ENCODE data around the gene MX1. TPM values are rescaled to one million over a fixed set of nuclear protein-coding genes. Genes with fewer than 3 reads are reported as not detected.

MX1 gene
- total and polyA plus RNA-seq, 7 donors = 2.2 to 14.9 (median 3.8) TPM

DNA sequence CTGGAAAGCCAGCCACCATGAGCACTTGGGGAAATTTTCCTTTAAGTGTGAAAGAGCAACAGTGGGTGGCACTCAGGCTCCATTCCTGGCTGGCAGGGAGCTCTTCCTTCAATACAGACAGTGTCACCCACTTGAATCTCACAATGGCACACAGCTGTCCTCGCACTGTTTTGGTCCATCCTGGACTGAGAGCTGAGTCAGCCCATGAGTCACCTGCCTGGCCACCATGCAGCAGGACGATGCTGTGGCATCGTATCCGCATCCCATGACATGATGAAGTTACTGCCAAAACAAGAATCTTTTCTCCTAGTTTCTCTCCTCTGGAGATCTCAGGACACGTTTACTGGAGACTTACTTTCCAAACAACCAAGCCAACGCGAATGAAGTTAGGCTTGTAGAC, 75.9 kb downstream of the MX1 start:
- Histone ChIP-seq H3K27me3 (ENCODE audit: insufficient read depth in 3 of 3, low read length in 2 of 3) (peaks cover 0 to 24% (median 1%) of the 10 kb centered on the region in 3 donors), H3K27ac (no peak overlapping the region), H3K9me3 (no peaks in the 10 kb centered on the region), H3K4me3 (no peak overlapping the region), H3K36me3 (ENCODE audit: insufficient read depth in 1 of 2, low read depth in 1 of 2) (no peaks in the 10 kb centered on the region), H3K4me1 (no peaks in the 10 kb centered on the region)
- DNase-seq (no peak), ATAC-seq (no peak)
- WGBS, 3 donors = 55 to 66% (median 57%) methylated on average over 7 of the region's 7 CpGs
- TF ChIP-seq, protein P1, sequence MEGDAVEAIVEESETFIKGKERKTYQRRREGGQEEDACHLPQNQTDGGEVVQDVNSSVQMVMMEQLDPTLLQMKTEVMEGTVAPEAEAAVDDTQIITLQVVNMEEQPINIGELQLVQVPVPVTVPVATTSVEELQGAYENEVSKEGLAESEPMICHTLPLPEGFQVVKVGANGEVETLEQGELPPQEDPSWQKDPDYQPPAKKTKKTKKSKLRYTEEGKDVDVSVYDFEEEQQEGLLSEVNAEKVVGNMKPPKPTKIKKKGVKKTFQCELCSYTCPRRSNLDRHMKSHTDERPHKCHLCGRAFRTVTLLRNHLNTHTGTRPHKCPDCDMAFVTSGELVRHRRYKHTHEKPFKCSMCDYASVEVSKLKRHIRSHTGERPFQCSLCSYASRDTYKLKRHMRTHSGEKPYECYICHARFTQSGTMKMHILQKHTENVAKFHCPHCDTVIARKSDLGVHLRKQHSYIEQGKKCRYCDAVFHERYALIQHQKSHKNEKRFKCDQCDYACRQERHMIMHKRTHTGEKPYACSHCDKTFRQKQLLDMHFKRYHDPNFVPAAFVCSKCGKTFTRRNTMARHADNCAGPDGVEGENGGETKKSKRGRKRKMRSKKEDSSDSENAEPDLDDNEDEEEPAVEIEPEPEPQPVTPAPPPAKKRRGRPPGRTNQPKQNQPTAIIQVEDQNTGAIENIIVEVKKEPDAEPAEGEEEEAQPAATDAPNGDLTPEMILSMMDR (IDR thresholded peaks at IDR 0.05) = no peak
- intact Hi-C loops (cut with DNase I) = no loop called here

DNA sequence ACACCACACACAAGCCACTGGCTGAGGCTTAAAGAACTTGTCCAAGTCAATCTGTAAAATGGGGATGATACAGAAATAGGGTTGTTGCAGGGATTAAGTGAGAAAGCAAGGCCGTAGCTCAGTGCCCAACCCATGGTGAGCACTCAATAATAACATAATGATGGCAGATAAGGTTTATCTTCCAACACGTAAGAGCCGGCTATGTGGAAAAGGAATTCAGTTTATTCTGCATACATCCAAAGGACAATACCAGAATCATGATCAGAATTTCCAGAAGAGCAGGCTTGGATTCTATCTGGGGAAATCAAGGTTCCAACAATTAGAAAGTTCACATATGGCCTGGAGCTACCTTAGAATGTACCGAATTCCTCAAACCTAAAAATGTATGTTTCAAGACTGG, 77.3 kb downstream of the MX1 start:
- Histone ChIP-seq H3K27me3 (ENCODE audit: insufficient read depth in 3 of 3, low read length in 2 of 3) (peaks cover 0 to 38% (median 3%) of the 10 kb centered on the region in 3 donors), H3K4me3 (no peak overlapping the region), H3K27ac (no peak overlapping the region), H3K36me3 (ENCODE audit: insufficient read depth in 1 of 2, low read depth in 1 of 2) (no peaks in the 10 kb centered on the region), H3K9me3 (no peaks in the 10 kb centered on the region), H3K4me1 (no peaks in the 10 kb centered on the region)
- no peak for DNase-seq
- WGBS, 3 donors = 80 to 90% (median 86%) methylated on average over 4 of the region's 4 CpGs
- TF ChIP-seq, protein P1 (IDR thresholded peaks at IDR 0.05) = no peak
- no peak for ATAC-seq
- intact Hi-C loops (cut with DNase I) = no loop called here

GRCh38 chr21:41504030-41504429, 78.0 kb downstream of the MX1 start:
- ATAC-seq (no peak), DNase-seq (no peak)
- Histone ChIP-seq H3K4me1 (no peaks in the 10 kb centered on the region), H3K9me3 (no peaks in the 10 kb centered on the region), H3K27ac (no peak overlapping the region), H3K4me3 (no peak overlapping the region), H3K27me3 (ENCODE audit: insufficient read depth in 3 of 3, low read length in 2 of 3) (peaks cover 0 to 45% (median 8%) of the 10 kb centered on the region in 3 donors), H3K36me3 (ENCODE audit: insufficient read depth in 1 of 2, low read depth in 1 of 2) (no peaks in the 10 kb centered on the region)
- intact Hi-C loops (cut with DNase I) = no loop called here
- WGBS, 3 donors = 47 to 56% (median 49%) methylated on average over 5 of the region's 5 CpGs
- TF ChIP-seq, protein P1 (IDR thresholded peaks at IDR 0.05) = no peak

DNA sequence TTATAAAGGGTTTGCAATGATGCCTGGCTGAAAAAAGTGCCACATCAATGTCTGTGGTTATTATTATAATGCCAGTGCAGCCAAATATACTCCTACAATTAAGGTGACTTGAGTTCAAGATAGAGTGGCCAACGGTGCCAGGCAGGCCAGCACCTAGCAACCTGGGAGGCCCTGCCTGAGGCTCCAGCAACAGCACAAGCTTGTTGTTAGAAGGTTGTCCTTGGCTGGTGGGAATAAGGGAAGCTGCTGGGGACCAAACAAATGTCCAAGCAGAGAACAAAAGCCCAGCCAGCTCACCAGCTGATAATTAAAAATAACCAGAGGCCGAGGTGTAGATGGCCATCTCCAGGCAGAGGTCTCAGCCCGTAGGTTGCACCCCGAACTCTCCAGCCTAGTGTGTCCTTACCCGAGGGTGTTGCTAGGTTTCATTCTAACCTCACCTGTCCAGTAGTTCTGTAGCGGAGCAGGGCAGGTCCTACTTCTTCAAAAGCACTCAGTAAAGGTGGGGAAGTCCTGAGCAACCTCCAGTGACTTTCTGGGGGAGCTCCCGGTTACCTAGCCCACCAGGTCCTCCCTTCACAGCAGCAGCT, 80.1 kb downstream of the MX1 start:
- TF ChIP-seq, protein P1 (IDR thresholded peaks at IDR 0.05) = no peak
- WGBS, 3 donors = 62 to 64% (median 63%) methylated on average over 7 of the region's 7 CpGs
- no peak for DNase-seq

More for the DNA sequence above, 80.1 kb downstream of the MX1 start:
- Histone ChIP-seq H3K36me3 (ENCODE audit: insufficient read depth in 1 of 2, low read depth in 1 of 2) (no peaks in the 10 kb centered on the region), H3K27ac (no peak overlapping the region), H3K4me1 (no peaks in the 10 kb centered on the region), H3K4me3 (no peak overlapping the region), H3K27me3 (ENCODE audit: insufficient read depth in 3 of 3, low read length in 2 of 3) (peaks cover 0 to 48% (median 8%) of the 10 kb centered on the region in 3 donors), H3K9me3 (no peaks in the 10 kb centered on the region)
- ATAC-seq = no peak
- intact Hi-C loops (cut with DNase I) = no loop called here
